Thoracic aorta (tissue), 2 donors: ENCODE measurements around the gene CACNG4. TPM values are rescaled to one million over a fixed set of nuclear protein-coding genes. Genes with fewer than 3 reads are reported as not detected.
"Not testable (repeated sequence)": the region's sequence is repeated elsewhere in the genome, so short reads cannot be mapped to it uniquely, and the experiment has no call there.

Experiments used
- ATAC-seq: fragments of 150-250 bp; one replicate; pipeline ENCODE4 v1.8.0; 2017; ENCODE audit warnings: low read depth; ENCODE audit not compliant: insufficient number of reproducible peaks, low FRiP score
- DNase-seq: peaks from one replicate; pipeline ENCODE4 v3.0.0-alpha.2; 2020; ENCODE audit warnings: low spot score
- H3K27ac ChIP-seq, 2 donors: fragments of 200-600 bp; sonication (generic); 1 replicate in 1 of 2; 2 replicates in 1 of 2; pipeline ENCODE4 v1.5.1; 2016; ENCODE audit warnings: mild to moderate bottlenecking in 2 of 2, moderate library complexity in 2 of 2
- H3K27me3 ChIP-seq: fragments of 200-600 bp; sonication (generic); replicated peaks from 2 replicates; pipeline ENCODE4 v1.6.0; 2016; ENCODE audit warnings: mild to moderate bottlenecking; ENCODE audit not compliant: insufficient read depth
- H3K36me3 ChIP-seq: fragments of 200-600 bp; sonication (generic); one replicate; pipeline ENCODE4 v1.5.1; 2016
- H3K4me1 ChIP-seq, 2 donors: fragments of 200-600 bp; sonication (generic); 1 replicate in 1 of 2; 2 replicates in 1 of 2; pipeline versions ENCODE4 v1.5.1 to v1.6.0; 2016; ENCODE audit warnings: low read depth in 2 of 2, mild to moderate bottlenecking in 1 of 2; ENCODE audit not compliant: control insufficient read depth in 1 of 2
- H3K4me3 ChIP-seq: fragments of 200-600 bp; sonication (generic); 2 replicates; pipeline ENCODE4 v1.5.1; 2016; ENCODE audit warnings: mild to moderate bottlenecking
- H3K9me3 ChIP-seq: fragments of 200-600 bp; sonication (generic); 2 replicates; pipeline ENCODE4 v1.5.1; 2016
- CTCF ChIP-seq: fragments of 200-600 bp; sonication (generic); IDR thresholded peaks from one replicate; pipeline ENCODE4 v1.5.1; 2019; ENCODE audit warnings: antibody characterized with exemption
- total RNA-seq, 2 donors: library from RNA; depleted of rRNA; stranded (reverse); fragments of >200 nt; gene quantifications; one replicate each; pipeline versions ENCODE4 v1.1.0 to v1.2.3, GENCODE V29; 2016

The CACNG4 gene
- total RNA-seq, 2 donors from 2014 or later: not detected

GRCh38 chr17:67033613-67034012 lies 69.1 kb downstream of the CACNG4 start:
- no peak overlapping the region for H3K27ac ChIP-seq
- no peak for ATAC-seq
- no peaks in the 10 kb centered on the region for H3K36me3 ChIP-seq

DNA sequence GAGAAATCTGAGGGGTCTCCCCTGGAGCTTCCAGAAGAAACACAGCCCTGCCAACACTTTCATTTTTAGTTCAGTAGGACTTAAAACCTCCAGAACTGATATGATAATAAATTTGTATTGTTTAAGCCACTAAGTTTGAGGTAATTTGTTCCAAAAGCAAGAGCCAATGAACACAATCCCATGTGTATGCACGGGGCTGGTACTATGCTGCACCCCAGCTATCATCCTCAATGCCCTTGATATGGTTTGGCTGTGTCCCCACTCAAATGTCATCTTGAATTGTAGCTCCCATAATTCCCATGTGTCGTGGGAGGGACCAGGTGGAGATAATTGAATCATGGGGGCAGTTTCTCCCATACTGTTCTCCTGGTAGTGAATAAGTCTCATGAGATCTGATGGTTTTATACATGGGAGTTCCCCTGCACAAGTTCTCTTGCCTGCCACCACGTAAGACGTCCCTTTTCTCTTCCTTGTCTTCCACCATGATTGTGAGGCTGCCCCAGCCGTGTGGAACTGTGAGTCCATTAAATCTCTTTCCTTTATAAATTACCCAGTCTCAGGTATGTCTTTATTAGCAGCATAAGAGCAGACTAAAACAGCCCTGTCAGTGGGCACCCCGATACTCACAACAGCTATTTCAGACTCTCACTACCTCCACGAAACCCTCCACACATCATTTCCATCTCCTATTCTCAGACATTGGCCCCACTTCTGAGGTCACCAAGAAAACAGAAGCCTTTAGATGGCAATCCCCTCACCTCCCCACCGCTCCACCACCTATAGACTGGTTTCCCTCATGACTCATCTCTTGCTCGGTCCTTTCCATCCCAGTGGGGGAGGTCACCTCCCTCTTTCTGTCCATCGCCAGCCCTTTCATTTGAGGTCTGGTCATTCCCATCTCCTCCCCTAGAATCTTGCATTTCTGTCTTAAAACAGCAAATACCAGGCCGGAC lies 70.9 kb downstream of the CACNG4 start:
- no peaks in the 10 kb centered on the region for H3K9me3 ChIP-seq

More at GRCh38 chr17:67033613-67034012, 69.1 kb downstream of the CACNG4 start:
- H3K27me3 ChIP-seq: no peaks in the 10 kb centered on the region
- H3K4me3 ChIP-seq: no peak overlapping the region
- no peak for TF ChIP-seq CTCF
- no peaks in the 10 kb centered on the region for H3K9me3 ChIP-seq
- DNase-seq: no peak
- no peaks in the 10 kb centered on the region for H3K4me1 ChIP-seq

GRCh38 chr17:67038861-67039365 lies 74.4 kb downstream of the CACNG4 start:
- Histone ChIP-seq H3K4me1 (no peaks in the 10 kb centered on the region), H3K9me3 (no peaks in the 10 kb centered on the region), H3K27me3 (no peaks in the 10 kb centered on the region), H3K27ac (no peak overlapping the region), H3K36me3 (no peaks in the 10 kb centered on the region), H3K4me3 (no peak overlapping the region)
- no peak for ATAC-seq
- no peak for TF ChIP-seq CTCF
- DNase-seq: no peak

More for the DNA sequence above, 70.9 kb downstream of the CACNG4 start:
- Histone ChIP-seq H3K27me3 (no peaks in the 10 kb centered on the region), H3K4me3 (no peak overlapping the region), H3K27ac (no peak overlapping the region), H3K36me3 (no peaks in the 10 kb centered on the region), H3K4me1 (no peaks in the 10 kb centered on the region)
- TF ChIP-seq CTCF: no peak
- ATAC-seq (no peak), DNase-seq (no peak)

GRCh38 chr17:67040652-67041051 lies 76.1 kb downstream of the CACNG4 start:
- no peaks in the 10 kb centered on the region for H3K27me3 ChIP-seq
- TF ChIP-seq CTCF: no peak
- H3K9me3 ChIP-seq: no peaks in the 10 kb centered on the region
- H3K36me3 ChIP-seq: no peaks in the 10 kb centered on the region
- no peaks in the 10 kb centered on the region for H3K4me1 ChIP-seq
- ATAC-seq (no peak), DNase-seq (no peak)
- no peak overlapping the region for H3K27ac ChIP-seq
- H3K4me3 ChIP-seq: no peak overlapping the region

DNA sequence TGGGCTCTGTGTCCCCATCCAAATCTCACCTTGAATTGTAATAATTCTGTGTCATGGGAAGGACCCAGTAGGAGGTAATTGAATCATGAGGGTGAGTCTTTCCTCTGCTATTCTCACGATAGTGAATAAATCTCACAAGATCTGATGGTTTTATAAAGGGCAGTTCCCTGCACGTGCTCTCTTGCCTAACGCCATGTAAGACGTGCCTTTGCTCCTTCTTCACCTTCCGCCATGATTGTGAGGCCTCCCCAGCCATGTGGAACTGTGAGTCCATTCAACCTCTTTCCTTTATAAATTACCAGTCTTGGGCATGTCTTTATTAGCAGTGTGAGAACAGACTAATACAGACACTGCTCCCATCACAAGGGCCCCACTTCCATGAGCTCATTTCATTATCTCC lies 76.6 kb downstream of the CACNG4 start:
- DNase-seq, H3K9me3 ChIP-seq, H3K4me3 ChIP-seq, ATAC-seq, H3K36me3 ChIP-seq, H3K27ac ChIP-seq, H3K4me1 ChIP-seq, H3K27me3 ChIP-seq: not testable (repeated sequence)
